Glomerular visceral epithelial cell (primary cell): ENCODE measurements around the gene CDC14A.

Experiments used
- DNase-seq: peaks from one replicate; pipeline ENCODE4 v3.0.0-alpha.2; 2016; ENCODE audit errors: extremely low spot score

CDC14A gene

DNA sequence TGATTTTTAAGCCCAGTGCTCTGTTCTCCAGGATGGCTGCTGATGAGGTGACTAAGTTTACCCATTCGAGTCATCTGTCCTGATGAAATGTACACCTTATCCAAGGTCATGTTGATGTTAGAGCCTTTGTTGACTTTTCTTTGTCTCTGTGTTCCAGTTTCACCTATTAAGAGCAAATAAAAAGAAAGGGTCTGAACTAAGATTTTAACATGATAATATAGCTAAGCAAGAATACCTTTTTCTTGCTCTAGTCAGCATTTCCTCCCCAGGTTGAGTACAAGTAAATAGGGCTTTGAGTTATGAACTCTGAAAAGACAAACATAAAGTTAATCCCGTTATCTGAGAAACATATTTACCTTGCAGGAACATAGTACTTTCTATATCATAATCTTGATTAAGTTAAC, 133.6 kb downstream of the CDC14A start:
- DNase-seq: no peak

GRCh38 chr1:100494393-100495084, 142.2 kb downstream of the CDC14A start:
- no peak for DNase-seq

- no peak for DNase-seq
Observed at GRCh38 chr1:100496896-100497295, 144.6 kb downstream of the CDC14A start.

DNA sequence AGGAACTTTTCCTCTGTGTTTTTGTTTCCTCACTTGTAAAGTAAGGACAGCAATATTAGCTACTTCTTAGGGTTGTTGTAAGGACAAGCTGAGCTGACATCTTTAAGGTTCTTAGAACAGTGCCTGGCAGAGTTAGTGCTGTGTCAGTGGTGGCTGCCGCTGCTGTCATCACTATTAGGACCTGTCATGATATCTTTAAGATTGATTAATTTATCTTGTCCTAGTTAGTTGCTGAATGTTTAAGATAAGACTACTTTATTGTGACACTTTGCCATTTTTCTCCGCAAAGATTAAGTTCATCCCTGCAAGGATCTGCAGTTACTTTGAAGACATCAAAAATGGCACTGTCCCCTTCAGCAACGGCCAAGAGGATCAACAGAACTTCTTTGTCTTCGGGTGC, 145.5 kb downstream of the CDC14A start:
- DNase-seq: no peak

GRCh38 chr1:100499194-100499811, 147.0 kb downstream of the CDC14A start:
- no peak for DNase-seq

DNA sequence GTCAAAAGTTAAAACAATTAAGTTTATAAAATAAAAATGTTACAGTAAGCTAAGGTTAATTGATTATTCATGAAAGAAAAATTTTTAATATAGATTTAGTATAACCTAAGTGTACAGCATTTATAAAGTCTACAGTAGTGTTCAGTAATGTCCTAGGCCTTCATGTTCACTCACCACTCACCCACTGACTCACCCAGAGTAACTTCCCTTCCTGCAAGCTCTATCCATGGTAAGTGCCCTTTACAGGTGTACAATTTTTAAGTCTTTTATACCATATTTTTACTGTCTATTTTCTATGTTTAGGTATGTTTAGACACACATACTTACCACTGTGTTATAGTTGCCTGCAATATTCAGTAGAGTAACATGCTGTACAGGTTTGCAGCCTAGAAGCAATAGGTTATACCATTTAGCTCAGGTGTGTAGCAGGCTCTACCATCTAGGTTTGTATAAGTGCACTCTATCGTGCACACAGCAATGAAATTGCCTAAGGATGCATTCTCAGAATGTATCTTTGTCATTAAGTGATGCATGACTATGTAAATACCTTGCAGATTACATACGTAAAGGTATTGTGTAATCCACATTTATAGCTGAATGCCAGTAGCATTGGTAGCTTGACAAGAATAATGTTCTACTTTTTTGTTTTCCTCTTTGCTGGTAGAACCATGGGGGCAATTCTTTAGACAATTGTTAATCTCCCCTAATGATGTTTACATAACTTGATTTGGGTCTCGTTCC, 149.9 kb downstream of the CDC14A start:
- no peak for DNase-seq

GRCh38 chr1:100506217-100506616, 153.9 kb downstream of the CDC14A start:
- DNase-seq: no peak

DNA sequence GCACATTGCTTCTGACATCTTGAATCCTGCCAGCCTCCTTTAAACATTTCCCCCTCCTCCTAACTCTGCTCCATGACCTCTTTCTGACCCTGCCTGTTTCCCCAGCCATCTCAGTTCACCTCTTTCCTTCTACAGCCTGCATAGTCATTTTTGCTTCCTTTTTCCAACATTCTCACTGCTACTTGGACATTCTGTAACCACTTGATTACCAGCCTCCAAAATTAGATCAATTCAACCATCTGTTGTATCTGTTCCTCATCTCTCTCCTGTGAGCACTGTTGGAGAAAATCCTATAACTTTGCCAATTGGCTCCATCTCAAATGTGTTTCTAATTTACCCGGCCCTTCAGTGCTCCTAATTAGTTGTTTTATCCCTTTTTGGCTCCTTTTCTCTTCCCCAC, 158.1 kb downstream of the CDC14A start:
- DNase-seq: no peak

DNA sequence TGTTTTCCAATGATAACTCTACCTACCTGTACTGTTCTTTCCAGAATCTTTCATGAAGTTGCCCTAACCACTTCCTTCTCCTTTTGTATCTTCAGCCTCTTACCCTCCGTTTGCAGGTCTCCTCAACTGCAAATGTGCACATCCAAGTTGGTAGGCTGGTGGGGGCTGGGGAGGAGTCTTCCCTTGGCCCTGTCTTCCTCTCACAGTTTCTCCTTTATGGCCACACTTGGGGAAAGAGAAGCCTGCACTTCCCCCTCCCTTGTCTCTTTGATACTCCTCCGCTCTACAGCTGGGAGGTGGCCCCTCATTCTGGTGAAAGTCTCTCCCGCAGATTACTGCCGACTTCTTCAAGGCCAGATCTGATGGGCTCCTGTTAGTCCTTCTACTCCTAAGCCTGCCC, 158.8 kb downstream of the CDC14A start:
- DNase-seq: no peak

GRCh38 chr1:100511773-100512172, 159.5 kb downstream of the CDC14A start:
- DNase-seq: no peak

DNA sequence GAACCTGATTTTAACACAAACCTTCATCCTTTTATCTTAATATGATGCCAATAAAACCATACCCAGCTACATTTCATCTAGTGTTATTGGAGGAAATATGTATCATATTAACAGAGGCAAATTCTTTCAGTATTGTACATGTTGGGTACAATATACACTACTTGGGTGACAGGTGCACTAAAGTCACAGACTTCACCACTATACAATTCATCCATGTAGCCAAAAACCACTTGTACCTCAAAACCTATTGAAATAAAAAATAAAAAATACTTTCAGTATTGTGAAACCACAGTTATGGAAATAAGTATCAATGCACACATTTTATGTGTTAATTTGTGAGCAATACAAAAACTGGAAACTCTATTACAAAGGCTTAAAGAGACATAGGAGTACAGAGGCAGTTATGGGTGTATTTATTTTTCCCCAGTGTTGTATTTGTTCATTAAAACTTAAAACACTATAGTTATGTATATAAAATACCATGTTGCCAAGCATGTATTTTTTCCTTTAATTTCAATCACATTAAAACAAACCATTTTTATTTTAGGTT, 160.6 kb downstream of the CDC14A start:
- no peak for DNase-seq

DNA sequence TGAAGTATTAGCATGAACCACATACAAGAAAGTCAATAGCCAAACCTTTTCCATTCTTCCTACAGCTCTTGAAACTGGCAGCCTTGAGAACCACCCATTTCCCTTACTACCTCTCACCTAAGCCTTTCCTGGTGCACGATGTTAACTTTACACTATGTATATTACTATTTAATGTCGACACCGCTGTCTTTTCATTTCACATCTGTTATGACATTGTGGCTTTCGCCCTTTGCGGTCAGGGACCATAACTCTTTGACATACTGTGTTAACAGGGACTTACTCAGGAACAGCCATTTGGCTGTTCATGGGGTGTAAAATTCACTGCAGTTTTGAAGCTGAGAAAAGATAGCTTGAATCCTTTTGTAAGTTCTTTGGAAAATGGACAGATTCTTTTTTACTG, 164.6 kb downstream of the CDC14A start:
- DNase-seq: no peak

DNA sequence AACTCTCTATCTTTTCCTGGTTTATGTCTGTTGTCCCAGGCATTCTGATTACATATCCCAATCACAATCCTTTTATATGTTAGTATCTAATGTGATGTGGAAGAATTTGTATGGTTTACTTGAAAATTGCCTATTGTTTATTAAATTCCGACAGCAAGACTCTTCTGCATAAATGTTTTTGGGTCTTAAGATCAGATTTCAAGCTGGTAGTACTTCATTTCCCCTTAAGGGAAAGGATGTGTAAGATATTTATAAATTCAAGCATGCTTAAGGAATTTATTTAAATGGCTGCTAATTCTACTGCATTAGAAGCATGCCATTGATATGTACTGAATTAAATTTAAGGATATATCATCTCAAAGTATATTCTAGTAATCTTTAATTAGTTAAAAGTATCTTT, 165.2 kb downstream of the CDC14A start:
- no peak for DNase-seq

DNA sequence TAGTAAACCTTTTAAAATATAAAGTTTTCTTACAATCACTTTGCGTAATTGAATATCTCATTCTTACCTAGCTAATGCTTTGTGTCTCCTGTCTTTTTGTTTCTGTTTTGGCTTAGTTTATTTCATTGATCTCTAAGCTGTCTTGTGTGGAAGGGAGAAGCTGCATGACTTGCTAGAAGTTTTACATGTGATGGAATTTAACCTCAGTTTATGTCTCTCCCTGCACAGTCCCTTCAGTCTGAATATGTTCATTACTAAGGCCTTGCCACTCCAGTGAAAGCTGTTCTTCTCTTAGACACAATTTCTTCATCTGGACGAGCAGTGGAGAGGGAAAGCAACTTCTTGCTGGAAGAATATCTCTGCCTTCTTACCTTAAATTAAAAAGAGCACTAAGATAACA, 165.7 kb downstream of the CDC14A start:
- no peak for DNase-seq

DNA sequence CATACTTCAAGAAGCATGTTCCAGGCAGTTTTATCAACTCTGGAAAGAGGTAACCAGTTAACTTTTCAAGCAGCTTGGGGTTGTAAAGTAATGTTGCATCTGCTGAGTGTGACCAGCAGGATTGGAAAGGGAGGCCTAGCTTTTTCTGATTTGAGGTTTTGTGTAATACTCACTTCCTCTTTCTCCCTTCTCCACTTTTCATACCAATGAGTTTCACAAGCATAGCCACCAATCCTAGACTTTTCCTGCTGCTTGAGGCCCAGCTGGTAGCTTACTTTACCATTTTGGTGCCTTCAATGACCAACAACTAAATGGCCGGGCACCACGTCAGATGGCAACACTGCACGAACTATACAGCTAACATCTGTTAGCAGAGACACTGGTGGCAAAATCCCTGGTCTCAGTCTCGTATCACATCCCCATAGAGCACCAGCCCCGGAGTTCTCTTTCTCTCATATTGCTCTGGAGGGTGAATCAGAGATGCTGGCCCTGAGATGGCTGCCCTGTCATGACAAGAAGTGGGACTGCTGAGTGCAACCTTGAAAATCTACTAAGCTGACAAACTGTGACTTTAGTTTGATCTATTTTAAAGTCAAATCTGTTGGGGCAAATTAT, 170.8 kb downstream of the CDC14A start:
- DNase-seq: no peak

DNA sequence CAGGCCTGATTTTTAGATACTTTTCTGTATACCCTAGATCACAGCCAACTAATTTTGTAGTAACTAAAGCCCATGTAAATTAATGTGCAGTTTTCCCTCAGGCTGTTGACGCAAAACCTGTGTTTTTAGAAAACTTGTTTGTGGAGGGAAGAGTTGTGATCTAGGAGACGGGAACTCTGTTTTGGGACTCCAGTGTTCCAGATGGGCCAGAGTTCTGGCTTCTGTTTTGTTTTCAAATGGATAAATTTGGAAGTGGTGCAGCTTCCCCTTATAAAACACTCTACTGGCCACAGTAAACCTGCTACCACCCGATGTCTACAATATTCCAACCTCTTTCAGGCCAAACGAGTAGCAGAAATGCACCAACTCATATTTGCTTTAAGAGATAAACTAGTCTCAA, 172.0 kb downstream of the CDC14A start:
- DNase-seq: no peak

DNA sequence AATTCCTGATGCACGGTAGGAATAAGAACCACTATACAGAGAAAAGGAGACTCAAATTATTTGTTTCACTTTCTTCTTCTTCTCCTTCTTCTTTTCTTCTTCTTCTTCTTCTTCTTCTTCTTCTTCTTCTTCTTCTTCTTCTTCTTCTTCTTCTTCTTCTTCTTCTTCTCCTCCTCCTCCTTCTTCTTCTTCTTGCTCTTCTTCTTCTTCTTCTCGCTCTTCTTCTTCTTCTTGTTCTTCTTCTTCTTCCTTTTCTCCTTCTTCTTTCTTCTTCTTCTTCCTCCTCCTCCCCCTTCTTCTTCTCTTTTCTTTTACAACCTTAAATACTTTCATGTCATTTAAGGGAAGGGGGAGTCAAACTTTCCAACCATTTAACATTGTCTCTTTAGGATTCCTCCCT, 174.6 kb downstream of the CDC14A start:
- no peak for DNase-seq

GRCh38 chr1:100528871-100529270, 176.6 kb downstream of the CDC14A start:
- DNase-seq: no peak

- no peak for DNase-seq
Observed at GRCh38 chr1:100530141-100530540, 177.8 kb downstream of the CDC14A start.

DNA sequence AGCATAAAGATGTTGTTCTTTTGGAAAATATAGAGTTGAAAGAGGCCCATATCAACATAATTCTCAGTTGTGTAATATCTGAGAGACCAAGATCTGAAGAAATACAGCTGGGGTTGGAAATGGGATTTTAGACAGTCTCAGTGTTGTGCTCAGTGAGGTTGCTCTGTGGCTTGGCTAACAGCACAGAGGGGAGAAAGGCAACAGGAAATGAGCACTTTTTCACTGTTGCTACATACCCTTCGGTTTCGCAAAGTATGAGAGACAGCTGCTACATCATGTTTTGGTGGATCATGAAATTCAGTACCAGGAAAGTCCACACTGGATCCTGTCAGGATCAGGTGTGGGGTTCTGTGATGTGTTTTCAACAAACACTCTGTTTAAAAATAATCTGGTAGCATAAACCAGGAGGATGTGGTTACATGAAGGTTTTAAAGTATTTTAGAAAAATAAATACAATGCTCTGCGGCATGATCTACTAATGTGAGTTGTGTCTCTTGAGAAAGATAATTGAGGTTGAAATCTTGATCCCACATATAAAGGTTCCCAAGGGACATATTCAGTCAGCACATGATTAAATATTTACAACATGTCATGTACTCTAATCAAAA, 178.7 kb downstream of the CDC14A start:
- DNase-seq: no peak

- DNase-seq: no peak
Observed at GRCh38 chr1:100532645-100533044, 180.3 kb downstream of the CDC14A start.

DNA sequence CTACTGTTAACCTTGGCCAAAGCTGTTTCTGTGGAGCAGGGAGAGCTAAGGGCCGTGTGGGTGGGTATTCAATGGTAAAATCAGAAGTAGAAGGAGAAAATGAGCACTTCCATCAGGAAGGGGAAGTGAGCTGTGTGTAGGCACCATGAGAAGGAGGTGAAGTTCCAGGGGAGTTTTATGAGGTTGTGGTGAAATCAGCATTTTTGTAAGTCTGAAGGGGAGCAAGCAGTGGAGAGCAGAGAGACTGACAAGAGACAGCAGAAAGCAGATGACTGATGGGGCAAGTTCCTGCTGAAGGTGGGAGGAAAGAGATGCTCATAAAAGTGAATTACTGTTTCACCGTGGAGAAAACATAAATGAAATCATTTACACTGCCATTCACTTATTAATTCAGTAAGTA, 183.0 kb downstream of the CDC14A start:
- DNase-seq: no peak
